NK-92 (cell line): Measurements from ENCODE around the gene CPA3.

ENCODE experiments used
- DNase-seq: peaks from one replicate; lab custom pipeline; 2025; ENCODE audit not compliant: unreplicated experiment; lab: John Stamatoyannopoulos, UW

The CPA3 gene

DNA sequence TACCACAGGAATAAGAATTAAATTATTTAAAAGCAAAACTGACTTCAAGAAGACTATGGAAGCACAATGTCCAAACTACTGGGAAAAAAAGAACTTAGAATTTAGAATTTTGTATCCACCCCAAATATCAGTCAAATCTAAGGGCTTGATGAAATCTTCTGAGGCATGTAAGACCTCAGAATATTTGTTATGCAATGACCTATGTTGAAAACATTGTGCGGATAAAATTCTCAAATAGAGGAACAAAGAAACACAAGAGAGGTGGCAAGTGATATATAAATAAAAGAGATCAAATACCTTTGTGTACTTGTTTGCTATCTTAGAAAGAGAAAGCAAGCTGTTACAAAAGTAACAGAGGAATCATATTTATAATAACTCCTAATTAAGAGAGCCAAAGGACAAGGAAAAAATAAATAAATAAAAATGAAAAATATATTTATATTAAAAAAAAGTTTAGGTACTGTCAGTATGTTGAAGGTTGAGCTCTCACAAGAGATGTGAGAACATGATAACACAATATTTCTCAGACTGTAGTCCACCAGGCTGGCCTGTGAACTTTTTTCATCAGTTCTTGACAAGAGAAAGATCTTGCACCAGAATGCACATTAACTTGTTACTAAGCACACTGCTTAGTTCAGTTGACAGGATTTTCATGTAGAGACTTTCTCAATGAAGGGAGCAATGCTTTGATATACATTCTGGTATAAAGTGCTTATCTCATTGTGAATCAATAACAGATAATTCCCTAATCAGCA lies 50.0 kb downstream of the CPA3 start:
- no peak for DNase-seq

DNA sequence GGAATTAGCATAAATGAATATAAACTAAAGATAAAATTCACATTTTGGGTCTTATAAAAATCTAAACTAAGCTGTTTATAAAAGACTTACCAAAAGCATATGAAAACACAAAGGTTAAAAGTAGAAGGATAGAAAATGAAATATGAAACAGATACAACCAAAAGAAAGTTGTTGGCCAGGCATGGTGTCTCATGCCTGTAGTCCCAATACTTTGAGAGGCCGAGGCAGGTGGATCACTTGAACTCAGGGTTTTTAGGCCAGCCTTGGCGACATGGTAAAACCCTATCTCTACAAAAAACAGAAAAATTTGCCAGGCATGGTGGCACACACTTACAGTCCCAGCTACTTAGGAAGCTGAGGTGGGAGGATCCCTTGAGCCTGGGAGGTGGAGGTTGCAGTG lies 51.0 kb downstream of the CPA3 start:
- DNase-seq = no peak

DNA sequence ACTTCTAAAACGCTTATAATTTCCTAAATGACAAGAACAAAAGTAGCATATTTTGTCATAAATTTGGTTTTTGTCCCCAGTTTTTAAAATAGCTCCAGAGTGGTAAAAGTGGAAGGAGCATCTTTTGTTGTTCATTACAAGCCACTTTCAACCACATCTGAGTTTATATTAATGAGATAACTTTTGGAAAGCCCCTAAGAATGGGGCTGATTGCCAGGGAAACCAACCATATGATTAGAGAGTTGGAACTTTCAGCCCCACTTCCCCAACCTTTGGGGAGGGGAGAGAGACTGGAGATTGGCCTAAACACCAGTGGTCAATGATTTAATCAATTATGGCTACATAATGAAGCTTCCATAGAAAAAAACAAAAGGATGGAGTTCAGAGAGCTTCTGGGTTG lies 57.4 kb downstream of the CPA3 start:
- no peak for DNase-seq

GRCh38 chr3:148923592-148923991 lies 58.5 kb downstream of the CPA3 start:
- no peak for DNase-seq

DNA sequence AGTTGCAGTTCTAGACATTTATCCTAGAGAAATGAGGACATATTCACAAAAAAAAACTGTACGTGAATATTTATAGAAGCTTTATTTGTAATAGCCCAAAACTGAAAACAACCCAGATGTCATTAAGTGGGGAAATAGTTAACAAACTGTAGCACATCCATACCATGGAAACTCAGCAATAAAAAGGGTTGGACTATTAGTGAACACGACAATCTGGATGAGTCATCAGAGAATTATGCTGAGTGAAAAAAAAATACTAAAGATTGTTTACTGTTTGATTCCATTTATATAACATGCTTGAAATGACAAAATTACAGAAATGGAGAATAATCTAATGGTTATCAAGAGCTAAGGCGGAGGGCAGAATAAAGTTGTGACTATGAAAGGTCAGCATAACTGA lies 59.5 kb downstream of the CPA3 start:
- DNase-seq = no peak

- no peak for DNase-seq
Observed at GRCh38 chr3:148925845-148926244, 60.7 kb downstream of the CPA3 start.

GRCh38 chr3:148930752-148931151 lies 65.7 kb downstream of the CPA3 start:
- DNase-seq = no peak

GRCh38 chr3:148931574-148931973 lies 66.5 kb downstream of the CPA3 start:
- no peak for DNase-seq

GRCh38 chr3:148932972-148933371 lies 67.9 kb downstream of the CPA3 start:
- no peak for DNase-seq

GRCh38 chr3:148937467-148938255 lies 72.6 kb downstream of the CPA3 start:
- DNase-seq = no peak

- no peak for DNase-seq
Observed at GRCh38 chr3:148938306-148938705, 73.2 kb downstream of the CPA3 start.

DNA sequence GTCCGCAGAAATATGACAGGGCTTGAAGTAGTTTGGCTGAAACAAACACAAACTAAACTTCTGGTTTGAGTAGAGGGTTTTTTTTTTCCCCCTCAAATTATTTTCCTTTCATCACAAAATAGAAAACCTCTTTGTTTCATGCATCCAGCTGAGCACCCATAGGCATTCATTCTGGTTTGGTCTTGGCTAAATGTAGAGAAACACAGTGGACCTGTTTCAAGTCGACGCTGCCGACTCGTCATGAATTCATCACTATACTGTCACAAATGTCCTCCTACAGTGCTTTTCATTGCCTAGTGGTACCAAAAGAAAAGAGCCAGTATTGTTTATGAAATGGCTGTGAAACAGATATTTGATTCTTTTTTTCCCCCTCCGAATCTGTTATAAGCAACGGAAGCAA lies 73.8 kb downstream of the CPA3 start:
- no peak for DNase-seq

- no peak for DNase-seq
Observed at GRCh38 chr3:148940983-148941382, 75.9 kb downstream of the CPA3 start.

DNA sequence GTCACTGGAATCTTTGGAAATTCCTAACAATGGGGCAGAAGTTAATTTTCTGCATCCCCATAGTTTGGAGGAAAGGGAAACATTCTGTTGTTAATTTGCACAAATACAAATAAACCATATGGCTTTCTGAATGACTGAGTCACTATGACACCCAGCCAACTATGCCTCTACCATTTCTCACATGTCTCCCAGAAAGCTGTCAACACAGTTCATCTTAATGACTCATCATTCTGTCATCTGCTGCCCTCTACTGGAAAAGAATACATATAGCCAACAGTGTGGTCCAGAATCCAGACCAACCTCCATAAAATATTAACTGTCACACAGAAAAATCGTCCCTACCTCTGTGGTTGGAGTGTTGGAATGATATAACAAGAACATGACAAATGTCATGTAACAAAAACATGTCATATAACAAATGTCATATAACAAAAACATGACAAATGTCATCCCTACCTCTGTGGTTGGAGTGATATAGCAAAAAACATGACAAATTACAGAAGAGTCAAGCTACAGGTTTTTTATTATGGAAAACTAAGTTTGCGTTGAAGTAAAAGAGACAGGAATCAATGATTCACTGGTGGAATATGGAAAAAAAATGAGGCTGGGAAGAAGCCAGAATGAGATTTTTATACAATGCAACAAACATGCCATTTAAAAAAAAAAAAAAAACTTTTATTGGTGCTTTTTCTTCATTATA lies 78.6 kb downstream of the CPA3 start:
- DNase-seq = no peak

GRCh38 chr3:148945116-148945515 lies 80.0 kb downstream of the CPA3 start:
- DNase-seq = no peak
